HepG2 (cell line): ENCODE measurements around the gene MTA1. TPM values are rescaled to one million over a fixed set of nuclear protein-coding genes. Genes with fewer than 3 reads are reported as not detected.
A peak's percentile ranks its signal among the peaks of the same experiment; 100 is the strongest.

ENCODE experiments used
- KDM2A ChIP-seq: sonication (generic); formaldehyde crosslinking; IDR thresholded peaks from 2 replicates; pipeline ENCODE4 v1.4.0; 2020; ENCODE audit warnings: low read depth, missing genetic modification reagents, borderline replicate concordance
- KLF9 ChIP-seq: IDR thresholded peaks from 2 replicates; pipeline ENCODE4 v1.6.1; 2016; ENCODE audit warnings: low read depth
- PCBP2 ChIP-seq: fragments of 200-400 bp; formaldehyde crosslinking; optimal IDR thresholded peaks from 2 replicates; pipeline ENCODE3; 2018; ENCODE audit warnings: low read length, low read depth; ENCODE audit not compliant: poor library complexity, severe bottlenecking
- TBX2 ChIP-seq: sonication (generic); formaldehyde crosslinking; IDR thresholded peaks from 2 replicates; pipeline ENCODE4 v1.5.0; 2020; ENCODE audit warnings: missing genetic modification reagents, mild to moderate bottlenecking, borderline replicate concordance
- UBTF ChIP-seq: sonication (generic); formaldehyde crosslinking; IDR thresholded peaks from 2 replicates; pipeline ENCODE4 v1.4.0; 2020; ENCODE audit warnings: mild to moderate bottlenecking, missing genetic modification reagents
- ZBTB1 ChIP-seq: sonication (generic); formaldehyde crosslinking; IDR thresholded peaks from 2 replicates; pipeline ENCODE4 v1.4.0; 2020; ENCODE audit warnings: missing genetic modification reagents, borderline replicate concordance
- ZBTB49 ChIP-seq: sonication (generic); formaldehyde crosslinking; IDR thresholded peaks from 2 replicates; pipeline ENCODE4 v1.4.0; 2020; ENCODE audit warnings: missing genetic modification reagents, borderline replicate concordance
- ZFP91 ChIP-seq: sonication (generic); formaldehyde crosslinking; IDR thresholded peaks from 2 replicates; pipeline ENCODE4 v1.9.0; 2022; ENCODE audit warnings: missing genetic modification reagents, mild to moderate bottlenecking, borderline replicate concordance
- ZFX ChIP-seq: sonication (generic); formaldehyde crosslinking; IDR thresholded peaks from 2 replicates; pipeline ENCODE4 v1.4.0; 2020; ENCODE audit warnings: mild to moderate bottlenecking, low read depth, missing genetic modification reagents, moderate library complexity
- polyA plus RNA-seq, 8 experiments: library from polyadenylated mRNA; depleted of rRNA in 3 of 8; stranded (reverse) in 7 of 8; unstranded in 1 of 8; fragments of >200 nt; fragmentation: Illumina TruSeq in 4 of 8; extraction: Trizol in 4 of 8; gene quantifications; 2 replicates each; pipeline versions ENCODE4 v1.2.1 to v1.2.3, GENCODE V29; 2011 to 2016; ENCODE audit warnings: low read depth in 4 of 8, missing spikeins in 1 of 8, mixed read lengths in 1 of 8; ENCODE audit not compliant: insufficient read depth in 1 of 8
- total RNA-seq, 5 experiments: library from RNA; depleted of rRNA; stranded (reverse); fragments of >200 nt; fragmentation: Illumina TruSeq; extraction: Trizol; gene quantifications; 2 replicates each; pipeline ENCODE4 v1.2.3, GENCODE V29; 2016; ENCODE audit warnings: low read depth in 1 of 5
- TF ChIP-seq, protein P1 (sequence below): IDR thresholded peaks from 2 replicates; pipeline ENCODE4 v1.6.1; 2016; ENCODE audit warnings: low read depth
- TF ChIP-seq, protein P2 (sequence below), 2 experiments: sonication (generic) in 1 of 2; formaldehyde crosslinking in 1 of 2; IDR thresholded peaks; 2 replicates each; pipeline versions ENCODE4 v1.4.0 to v1.6.1; 2018 to 2020; ENCODE audit warnings: missing genetic modification reagents in 2 of 2, borderline replicate concordance in 1 of 2, low read depth in 1 of 2, mild to moderate bottlenecking in 1 of 2, missing biosample characterization in 1 of 2
- TF ChIP-seq, protein P3 (sequence below): sonication (generic); formaldehyde crosslinking; IDR thresholded peaks from 2 replicates; pipeline ENCODE4 v1.4.0; 2020; ENCODE audit warnings: missing genetic modification reagents

MTA1 gene
- total and polyA plus RNA-seq, 2 of the 13 experiments (the other 11 are each of a cell fraction or from before 2014, with no cell fraction given): 35.2 to 85.8 TPM

DNA sequence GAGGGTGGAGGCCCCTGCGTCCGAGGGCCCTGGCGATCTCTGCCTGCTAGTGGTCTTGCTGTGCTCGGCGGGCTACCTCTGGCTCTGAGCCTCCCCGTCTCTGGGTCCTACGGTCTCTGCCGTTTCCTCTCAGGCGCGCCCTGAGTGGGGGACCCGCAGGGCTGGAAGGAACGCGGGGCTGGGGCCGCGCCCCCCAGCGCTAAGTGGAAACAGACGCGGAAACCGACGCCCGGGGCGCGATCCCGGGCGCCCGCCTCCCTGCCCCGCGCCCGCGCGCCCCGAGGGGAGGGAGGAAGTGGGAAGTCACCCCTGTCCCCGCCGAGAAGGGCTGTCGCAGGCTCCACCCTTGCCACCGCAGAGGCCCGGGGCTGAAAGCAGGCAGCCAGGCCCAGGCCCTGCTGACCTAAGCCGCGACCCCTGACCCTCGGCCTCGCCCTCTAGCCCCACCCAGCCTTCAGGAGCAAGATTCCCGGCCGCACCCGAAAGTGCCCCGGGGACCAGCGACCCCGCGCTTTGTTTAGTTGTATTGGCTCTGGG, 67.9 kb downstream of the MTA1 start (continued):
- TF ChIP-seq UBTF (CRISPR knock-in tag) (peak; percentile 8; the same call in 1 of the 2 replicates), ZBTB1 (CRISPR knock-in tag) (no peak), KDM2A (CRISPR knock-in tag) (peak; percentile 59; the same call in 1 of the 2 replicates), ZFP91 (CRISPR knock-in tag) (peak; percentile 52; the same call in 1 of the 2 replicates), PCBP2 (no peak), ZFX (peak; percentile 15), TBX2 (0 out of 2 replicates have a peak, but pooled peaks have one; percentile 4), ZBTB49 (no peak), KLF9 (CRISPR knock-in tag) (no peak)
- TF ChIP-seq, protein P1, sequence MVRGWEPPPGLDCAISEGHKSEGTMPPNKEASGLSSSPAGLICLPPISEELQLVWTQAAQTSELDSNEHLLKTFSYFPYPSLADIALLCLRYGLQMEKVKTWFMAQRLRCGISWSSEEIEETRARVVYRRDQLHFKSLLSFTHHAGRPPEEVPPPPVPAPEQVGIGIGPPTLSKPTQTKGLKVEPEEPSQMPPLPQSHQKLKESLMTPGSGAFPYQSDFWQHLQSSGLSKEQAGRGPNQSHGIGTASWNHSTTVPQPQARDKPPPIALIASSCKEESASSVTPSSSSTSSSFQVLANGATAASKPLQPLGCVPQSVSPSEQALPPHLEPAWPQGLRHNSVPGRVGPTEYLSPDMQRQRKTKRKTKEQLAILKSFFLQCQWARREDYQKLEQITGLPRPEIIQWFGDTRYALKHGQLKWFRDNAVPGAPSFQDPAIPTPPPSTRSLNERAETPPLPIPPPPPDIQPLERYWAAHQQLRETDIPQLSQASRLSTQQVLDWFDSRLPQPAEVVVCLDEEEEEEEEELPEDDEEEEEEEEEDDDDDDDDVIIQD (CRISPR knock-in tag): no peak
- TF ChIP-seq, protein P2, sequence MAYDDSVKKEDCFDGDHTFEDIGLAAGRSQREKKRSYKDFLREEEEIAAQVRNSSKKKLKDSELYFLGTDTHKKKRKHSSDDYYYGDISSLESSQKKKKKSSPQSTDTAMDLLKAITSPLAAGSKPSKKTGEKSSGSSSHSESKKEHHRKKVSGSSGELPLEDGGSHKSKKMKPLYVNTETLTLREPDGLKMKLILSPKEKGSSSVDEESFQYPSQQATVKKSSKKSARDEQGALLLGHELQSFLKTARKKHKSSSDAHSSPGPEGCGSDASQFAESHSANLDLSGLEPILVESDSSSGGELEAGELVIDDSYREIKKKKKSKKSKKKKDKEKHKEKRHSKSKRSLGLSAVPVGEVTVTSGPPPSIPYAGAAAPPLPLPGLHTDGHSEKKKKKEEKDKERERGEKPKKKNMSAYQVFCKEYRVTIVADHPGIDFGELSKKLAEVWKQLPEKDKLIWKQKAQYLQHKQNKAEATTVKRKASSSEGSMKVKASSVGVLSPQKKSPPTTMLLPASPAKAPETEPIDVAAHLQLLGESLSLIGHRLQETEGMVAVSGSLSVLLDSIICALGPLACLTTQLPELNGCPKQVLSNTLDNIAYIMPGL (CRISPR knock-in tag; IDR thresholded peaks at IDR 0.05; ENCODE audit: borderline replicate concordance in 1 of 2, low read depth in 1 of 2): peak in 1 of 2 experiments; percentile 40; a peak in 3 of 4 replicates
- TF ChIP-seq, protein P3, sequence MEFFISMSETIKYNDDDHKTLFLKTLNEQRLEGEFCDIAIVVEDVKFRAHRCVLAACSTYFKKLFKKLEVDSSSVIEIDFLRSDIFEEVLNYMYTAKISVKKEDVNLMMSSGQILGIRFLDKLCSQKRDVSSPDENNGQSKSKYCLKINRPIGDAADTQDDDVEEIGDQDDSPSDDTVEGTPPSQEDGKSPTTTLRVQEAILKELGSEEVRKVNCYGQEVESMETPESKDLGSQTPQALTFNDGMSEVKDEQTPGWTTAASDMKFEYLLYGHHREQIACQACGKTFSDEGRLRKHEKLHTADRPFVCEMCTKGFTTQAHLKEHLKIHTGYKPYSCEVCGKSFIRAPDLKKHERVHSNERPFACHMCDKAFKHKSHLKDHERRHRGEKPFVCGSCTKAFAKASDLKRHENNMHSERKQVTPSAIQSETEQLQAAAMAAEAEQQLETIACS (CRISPR knock-in tag): peak; percentile 34; the same call in 1 of the 2 replicates
